DMS53 treated with DMSO at 0.1 percent for 48 hours (cell line): ENCODE measurements around the gene TFAP2B.

ENCODE experiments used
- DNase-seq: peaks from one replicate; lab custom pipeline; 2025; ENCODE audit not compliant: unreplicated experiment; lab: John Stamatoyannopoulos, UW

Gene TFAP2B

DNA sequence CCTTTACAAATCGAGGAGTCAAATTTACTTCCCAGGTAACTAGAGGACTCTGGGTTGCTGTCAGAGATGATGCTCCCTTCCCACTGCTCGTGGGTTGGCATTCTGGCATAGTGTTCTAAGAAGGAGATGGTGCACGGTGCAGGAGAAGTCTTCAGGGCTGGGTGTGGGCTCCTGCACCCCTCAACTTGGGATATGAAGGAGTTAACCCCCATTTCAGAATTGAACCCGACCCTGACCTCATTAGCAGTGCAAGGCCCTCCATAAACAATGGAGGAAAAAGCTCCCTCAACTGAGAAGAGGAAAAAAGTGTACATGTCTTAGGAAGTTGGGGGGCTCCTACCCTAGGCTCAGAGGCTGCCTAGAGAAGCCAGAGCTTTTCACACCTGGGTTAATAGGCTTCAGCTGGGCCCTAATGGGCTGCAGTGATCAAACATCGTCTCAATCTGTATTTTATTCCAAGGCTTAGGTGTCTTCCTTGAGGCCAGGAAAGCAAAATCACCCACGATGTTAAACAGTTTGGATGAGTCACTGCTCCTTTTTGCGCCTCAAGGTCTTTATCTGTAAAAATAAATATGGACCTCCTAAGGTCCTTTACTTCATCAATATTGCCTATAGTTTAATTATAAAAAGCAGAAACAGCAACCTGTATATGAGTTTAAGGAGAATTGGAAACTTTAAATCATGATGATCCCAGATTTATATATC is 29.4 kb downstream of the TFAP2B start:
- DNase-seq, result no peak

DNA sequence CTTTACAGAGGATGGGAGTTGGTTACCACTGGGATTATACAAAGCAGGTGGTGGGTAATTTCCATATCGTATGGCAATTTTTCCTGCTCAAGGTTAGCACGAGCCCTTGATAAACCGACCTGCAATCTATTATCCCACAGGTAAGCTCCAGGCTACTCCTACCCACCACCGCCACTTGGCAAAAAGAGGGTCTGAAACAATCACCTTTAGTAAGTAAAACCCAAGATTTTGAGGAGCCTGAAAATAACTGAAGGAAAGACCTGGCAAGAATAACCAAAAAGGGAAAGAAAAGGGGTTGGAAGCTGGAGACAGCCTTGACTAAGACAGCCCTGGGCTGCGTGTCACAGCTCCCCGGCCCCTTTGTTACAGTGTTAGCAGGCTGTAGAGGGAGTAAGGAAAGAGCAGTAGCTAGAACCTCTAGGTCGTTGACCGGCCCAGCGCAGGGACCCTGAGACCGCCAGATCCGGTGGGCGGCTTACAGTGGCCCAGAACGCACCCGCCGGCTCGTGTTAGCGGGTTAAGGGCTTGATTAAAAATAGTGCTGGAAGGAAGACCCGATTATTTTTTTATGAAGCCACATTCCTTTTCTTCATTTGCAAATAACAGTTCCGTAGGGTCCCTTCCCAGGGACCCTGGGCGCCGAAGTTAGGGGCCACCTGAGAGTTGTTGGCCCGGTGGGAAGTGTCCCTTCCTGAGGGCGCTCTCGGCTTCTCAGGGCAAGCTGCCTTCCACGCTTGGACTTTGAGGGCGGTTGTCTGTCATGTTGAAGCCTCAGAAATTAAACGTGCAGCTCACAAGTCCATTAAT is 30.5 kb downstream of the TFAP2B start:
- DNase-seq, result no peak

GRCh38 chr6:50849796-50850180 is 31.1 kb downstream of the TFAP2B start:
- no peak for DNase-seq

DNA sequence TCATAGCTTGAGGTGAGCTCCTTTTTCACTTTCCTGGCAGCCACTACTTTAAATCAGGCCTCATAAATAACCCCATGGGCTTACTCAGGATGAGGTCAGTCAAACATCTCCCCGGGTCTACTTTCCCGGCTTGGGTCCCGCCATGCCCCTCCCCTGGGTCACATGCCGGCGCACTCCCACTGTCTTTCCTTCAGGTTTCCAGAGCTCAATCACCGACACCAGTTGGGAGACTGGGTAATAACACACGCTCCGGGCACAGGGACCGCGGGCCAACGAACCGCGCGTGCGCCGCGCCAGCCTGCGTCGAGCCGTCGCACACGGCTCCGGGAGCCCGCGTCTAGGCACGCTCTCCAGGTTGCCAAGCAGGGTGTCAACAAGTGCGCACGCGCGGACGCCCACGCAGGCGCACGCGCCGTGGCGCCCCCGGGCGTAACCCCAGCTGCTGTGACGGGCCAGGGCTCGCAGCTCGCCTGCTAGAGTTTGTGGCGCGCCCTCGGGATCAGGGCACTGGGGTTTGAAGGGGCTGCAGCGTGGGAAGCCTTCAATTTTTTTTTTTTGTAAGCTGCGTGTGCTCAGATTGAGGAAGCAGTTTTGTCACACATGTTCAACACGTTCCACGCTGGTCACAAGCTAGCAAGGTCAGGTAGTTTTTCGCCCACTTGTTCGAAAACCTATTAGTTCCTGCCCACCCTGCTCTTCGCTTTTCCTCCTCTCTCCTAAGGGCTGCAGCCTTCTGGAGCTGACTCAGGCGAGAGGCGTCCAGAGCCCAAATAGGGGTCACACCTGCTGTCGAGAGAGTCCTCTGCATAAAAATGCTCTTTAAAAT is 31.8 kb downstream of the TFAP2B start:
- peak; percentile 92 for DNase-seq

- no peak for DNase-seq
Observed at GRCh38 chr6:50851049-50851845, 32.6 kb downstream of the TFAP2B start.

GRCh38 chr6:50853939-50854338 is 35.3 kb downstream of the TFAP2B start:
- DNase-seq, result no peak

DNA sequence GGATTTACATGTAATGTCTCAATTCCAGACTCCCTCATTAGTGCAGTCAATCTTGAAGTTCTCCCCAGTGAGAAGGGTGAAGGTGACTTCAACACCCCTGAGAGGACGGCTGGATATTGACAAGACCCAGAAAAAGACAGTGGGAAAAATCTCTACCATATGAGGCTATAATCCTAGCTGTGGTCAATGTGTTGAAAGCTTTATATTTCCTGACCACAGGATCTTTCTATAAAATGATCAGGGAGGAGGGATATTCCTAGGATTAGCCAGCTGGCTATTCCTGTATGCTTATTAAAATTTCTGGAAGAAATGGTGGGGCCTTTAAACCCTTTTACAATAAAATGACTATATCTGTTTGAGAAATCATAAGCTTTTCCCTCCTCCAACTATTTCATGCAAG is 43.0 kb downstream of the TFAP2B start:
- DNase-seq, result no peak

DNA sequence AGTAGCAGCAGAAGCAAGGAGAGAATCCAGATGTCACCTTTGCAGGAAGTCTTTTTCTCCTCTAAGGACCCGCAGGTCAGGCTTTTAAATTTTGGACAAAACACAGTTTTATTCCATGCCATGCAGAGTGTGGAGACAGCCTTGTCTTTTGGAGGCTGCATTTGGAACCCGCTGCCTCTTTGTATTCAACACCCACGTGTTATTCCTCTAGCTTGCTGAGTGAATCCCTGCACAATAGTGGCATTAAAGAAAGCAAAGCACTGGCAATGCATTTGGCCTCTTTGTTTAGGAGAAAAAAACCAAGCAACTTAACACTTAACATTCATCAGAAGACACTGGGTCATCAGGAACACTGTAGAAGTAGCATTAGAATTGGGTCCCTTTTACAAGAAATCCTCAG is 43.5 kb downstream of the TFAP2B start:
- no peak for DNase-seq

- no peak for DNase-seq
Observed at GRCh38 chr6:50864601-50865000, 45.9 kb downstream of the TFAP2B start.

DNA sequence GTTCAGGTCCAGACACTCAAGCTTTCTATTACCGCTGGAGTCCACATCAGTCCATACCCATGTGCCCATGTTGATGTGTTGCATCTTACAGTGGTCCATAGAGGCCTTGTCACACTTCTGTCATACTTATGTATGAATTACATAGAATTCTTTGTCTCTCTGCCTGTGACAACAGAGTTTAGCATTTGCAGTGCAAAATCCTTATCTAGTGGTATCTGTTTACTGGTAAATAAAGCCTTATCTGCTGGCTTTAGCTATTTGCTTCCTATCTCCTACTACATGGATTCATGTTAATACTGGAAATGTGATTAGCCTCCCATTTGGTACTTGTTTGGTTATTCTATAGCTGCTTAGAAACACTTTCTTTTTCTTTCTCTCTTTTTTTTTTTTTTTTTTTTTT is 49.8 kb downstream of the TFAP2B start:
- no peak for DNase-seq

DNA sequence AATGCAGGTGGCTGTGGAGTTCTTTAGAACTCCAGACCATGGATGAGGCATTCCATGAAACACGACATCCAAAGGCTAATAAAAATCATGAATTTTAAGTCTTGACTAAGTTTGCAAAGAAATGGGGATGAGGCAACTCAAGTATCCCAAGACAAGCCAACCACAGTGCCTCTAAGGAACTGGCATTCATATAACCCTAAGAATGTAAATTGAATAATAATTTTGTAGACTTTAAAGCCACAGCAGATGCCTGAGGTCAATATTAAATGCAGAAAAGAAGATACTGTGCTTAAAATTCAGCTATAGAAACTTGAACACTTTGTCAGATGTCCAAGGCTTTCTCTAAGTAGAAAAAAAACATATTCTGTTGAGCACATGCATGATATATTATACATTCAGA is 54.5 kb downstream of the TFAP2B start:
- no peak for DNase-seq

DNA sequence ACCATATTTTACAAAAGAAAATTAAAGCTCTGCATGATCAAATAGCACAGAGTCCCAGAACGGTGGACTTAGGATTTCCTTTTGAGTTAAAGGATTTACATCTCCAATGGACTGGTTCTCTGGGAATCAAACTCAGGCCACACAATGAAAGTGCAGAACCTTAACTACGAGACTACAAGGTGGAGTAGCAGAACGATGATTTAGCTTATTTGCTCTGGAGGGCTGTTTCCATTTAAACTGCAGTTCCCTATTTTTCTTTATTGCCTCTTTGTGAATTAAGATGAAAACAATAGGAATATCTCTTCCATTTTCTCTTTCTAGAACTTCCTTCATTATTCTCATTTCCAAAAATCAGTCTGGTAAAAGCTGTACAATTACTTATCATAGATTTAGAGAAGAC is 65.7 kb downstream of the TFAP2B start:
- DNase-seq, result no peak

DNA sequence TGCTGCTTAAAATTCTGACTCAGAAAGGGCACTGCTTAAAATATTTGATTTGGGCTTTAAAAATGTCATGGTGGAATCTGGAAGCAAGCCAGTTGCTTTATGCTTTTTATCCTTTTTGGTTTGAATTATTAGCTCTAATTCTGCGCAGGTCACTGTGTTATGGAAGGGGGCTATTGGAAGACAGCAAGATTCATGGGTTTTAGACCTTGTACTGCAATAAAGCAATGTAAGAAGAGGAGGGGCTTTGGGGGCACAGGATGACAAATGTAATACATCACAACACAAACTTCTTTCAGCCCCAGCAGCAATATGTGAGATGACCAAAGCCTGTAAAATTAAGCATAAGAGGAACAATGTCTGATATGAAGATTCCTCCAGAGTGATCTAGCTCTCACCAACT is 68.4 kb downstream of the TFAP2B start:
- no peak for DNase-seq

DNA sequence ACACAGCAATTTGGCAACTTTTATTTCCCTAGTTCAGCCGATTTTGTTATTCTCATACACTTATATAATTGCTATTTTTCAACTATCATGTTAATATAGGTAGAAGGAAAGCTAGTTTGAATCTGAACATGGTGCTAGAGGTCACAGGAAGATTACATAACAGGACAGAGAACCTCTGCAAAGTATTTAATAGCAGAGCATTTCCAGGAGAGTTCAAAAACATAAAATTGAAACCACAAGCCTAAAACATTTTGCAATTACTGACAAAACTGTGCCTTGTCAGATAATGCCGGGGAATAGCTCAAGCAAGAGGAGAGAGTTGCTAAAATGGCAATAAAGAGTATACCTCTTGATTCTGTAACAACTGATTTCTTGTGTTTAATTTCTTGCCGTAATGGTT is 70.8 kb downstream of the TFAP2B start:
- no peak for DNase-seq

DNA sequence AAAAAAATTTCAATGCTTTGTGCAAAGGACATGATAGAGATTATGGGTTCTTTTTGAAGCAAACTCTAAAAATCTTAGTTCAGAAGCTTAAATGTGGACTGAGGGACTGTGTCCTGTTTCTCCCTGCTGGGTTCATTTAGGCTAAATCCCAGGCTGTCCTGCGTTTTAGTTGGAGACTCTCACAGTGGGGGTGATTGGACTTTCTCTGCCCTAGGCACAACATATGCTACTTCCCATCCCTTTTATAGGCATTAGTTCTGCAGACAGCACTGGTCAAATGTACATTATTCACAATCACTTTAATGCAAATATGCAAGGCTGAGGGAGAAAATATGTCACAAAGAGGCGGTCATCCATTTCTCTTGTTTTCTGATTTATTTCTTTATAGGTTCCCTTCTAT is 71.3 kb downstream of the TFAP2B start:
- no peak for DNase-seq

DNA sequence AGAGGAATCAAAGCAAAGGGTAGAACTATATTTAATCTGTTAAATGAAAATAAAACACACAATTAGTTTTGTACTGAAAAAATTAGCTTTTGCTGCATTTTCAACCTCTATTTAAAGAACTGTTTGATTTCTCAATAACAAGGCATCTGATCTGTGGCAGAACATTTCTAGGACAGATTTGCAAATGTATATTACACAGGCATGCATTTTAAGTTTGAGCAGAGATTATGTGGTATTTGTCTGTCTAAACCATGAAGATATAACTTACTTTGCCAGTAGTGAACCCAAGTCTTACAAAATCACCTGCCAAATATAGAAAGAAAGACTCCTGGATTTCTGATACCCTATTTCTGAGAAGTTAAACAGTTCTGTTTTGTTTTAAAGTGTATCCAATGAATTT is 71.9 kb downstream of the TFAP2B start:
- no peak for DNase-seq

- DNase-seq, result no peak
Observed at GRCh38 chr6:50891290-50891689, 72.6 kb downstream of the TFAP2B start.
